HepG2 (cell line): ENCODE data around the gene RPA1. TPM values are rescaled to one million over a fixed set of nuclear protein-coding genes. Genes with fewer than 3 reads are reported as not detected.

ENCODE experiments used
- ATF2 ChIP-seq: sonication (generic); formaldehyde crosslinking; IDR thresholded peaks from 2 replicates; pipeline ENCODE4 v1.4.0; 2020; ENCODE audit warnings: missing genetic modification reagents
- ATF7-NPFF ChIP-seq: sonication (generic); formaldehyde crosslinking; IDR thresholded peaks from 2 replicates; pipeline ENCODE4 v1.8.1; 2023; ENCODE audit warnings: mild to moderate bottlenecking, low read depth, missing genetic modification reagents, moderate library complexity
- BORCS8-MEF2B ChIP-seq: sonication (generic); formaldehyde crosslinking; IDR thresholded peaks from 2 replicates; pipeline ENCODE4 v1.8.0; 2022; ENCODE audit warnings: mild to moderate bottlenecking, missing genetic modification reagents
- CEBPB ChIP-seq: IDR thresholded peaks from 2 replicates; pipeline ENCODE4 v1.6.1; 2011; ENCODE audit warnings: low read depth, low read length, improper control_type of control experiment, borderline replicate concordance
- EP300 ChIP-seq, 3 experiments: sonication (generic) in 1 of 3; formaldehyde crosslinking in 1 of 3; IDR thresholded peaks; 2 replicates each; pipeline versions ENCODE4 v1.5.1 to v1.6.1; 2011 to 2020; ENCODE audit warnings: low read depth in 2 of 3, low read length in 2 of 3, borderline replicate concordance in 1 of 3, improper control_type of control experiment in 1 of 3, mild to moderate bottlenecking in 1 of 3, missing genetic modification reagents in 1 of 3, moderate library complexity in 1 of 3
- ESRRA ChIP-seq: sonication (generic); formaldehyde crosslinking; IDR thresholded peaks from 2 replicates; pipeline ENCODE4 v1.5.1; 2020; ENCODE audit warnings: mild to moderate bottlenecking, low read depth, missing genetic modification reagents
- FOXJ3 ChIP-seq: sonication (generic); formaldehyde crosslinking; IDR thresholded peaks from 2 replicates; pipeline ENCODE4 v1.4.0; 2020; ENCODE audit warnings: missing genetic modification reagents, mild to moderate bottlenecking, borderline replicate concordance
- GATAD2A ChIP-seq: IDR thresholded peaks from 2 replicates; pipeline ENCODE4 v1.6.1; 2016
- IRF2 ChIP-seq: IDR thresholded peaks from 2 replicates; pipeline ENCODE4 v1.6.1; 2018; ENCODE audit warnings: missing genetic modification reagents, missing compliant biosample characterization
- IRF9 ChIP-seq: sonication (generic); formaldehyde crosslinking; IDR thresholded peaks from 2 replicates; pipeline ENCODE4 v1.8.0; 2022; ENCODE audit warnings: missing genetic modification reagents, mild to moderate bottlenecking, borderline replicate concordance
- NR2F1 ChIP-seq, 2 experiments: fragments of 450-650 bp in 1 of 2; formaldehyde crosslinking in 1 of 2; IDR thresholded peaks; 2 replicates each; pipeline versions ENCODE4 v1.5.0 to v1.6.1; 2016 to 2020; ENCODE audit warnings: mild to moderate bottlenecking in 1 of 2, missing compliant biosample characterization in 1 of 2, missing genetic modification reagents in 1 of 2, moderate library complexity in 1 of 2
- RAD51 ChIP-seq: fragments of 450-650 bp; IDR thresholded peaks from 2 replicates; pipeline ENCODE4 v1.6.1; 2016; ENCODE audit warnings: borderline replicate concordance
- RARA ChIP-seq: IDR thresholded peaks from 2 replicates; pipeline ENCODE4 v1.6.1; 2016; ENCODE audit warnings: missing genetic modification reagents, missing compliant biosample characterization
- RXRA ChIP-seq: sonication (generic); formaldehyde crosslinking; IDR thresholded peaks from 2 replicates; pipeline ENCODE4 v1.5.1; 2020; ENCODE audit warnings: missing genetic modification reagents
- RXRB ChIP-seq: IDR thresholded peaks from 2 replicates; pipeline ENCODE4 v1.6.1; 2016; ENCODE audit warnings: borderline replicate concordance, missing genetic modification reagents, missing compliant biosample characterization
- SPEN ChIP-seq: sonication (generic); formaldehyde crosslinking; IDR thresholded peaks from 2 replicates; pipeline ENCODE4 v1.5.1; 2020; ENCODE audit warnings: low read depth, mild to moderate bottlenecking, missing genetic modification reagents
- TRIM24 ChIP-seq: sonication (generic); formaldehyde crosslinking; IDR thresholded peaks from 2 replicates; pipeline ENCODE4 v1.8.0; 2022; ENCODE audit warnings: mild to moderate bottlenecking, missing genetic modification reagents
- XRCC5 ChIP-seq: fragments of 200-400 bp; formaldehyde crosslinking; optimal IDR thresholded peaks from 2 replicates; pipeline ENCODE3; 2017; ENCODE audit warnings: mild to moderate bottlenecking, low read length
- ZNF281 ChIP-seq: sonication (generic); formaldehyde crosslinking; IDR thresholded peaks from 2 replicates; pipeline ENCODE4 v1.4.0; 2020; ENCODE audit warnings: missing genetic modification reagents, borderline replicate concordance
- ZNF317 ChIP-seq: sonication (generic); formaldehyde crosslinking; IDR thresholded peaks from 2 replicates; pipeline ENCODE4 v1.5.0; 2020; ENCODE audit warnings: mild to moderate bottlenecking, missing genetic modification reagents
- ZNF615 ChIP-seq: sonication (generic); formaldehyde crosslinking; IDR thresholded peaks from 2 replicates; pipeline ENCODE4 v1.5.0; 2020; ENCODE audit warnings: mild to moderate bottlenecking, missing genetic modification reagents, borderline replicate concordance
- ZNF703 ChIP-seq: sonication (generic); formaldehyde crosslinking; IDR thresholded peaks from 2 replicates; pipeline ENCODE4 v1.5.1; 2020; ENCODE audit warnings: missing genetic modification reagents, mild to moderate bottlenecking, moderate library complexity, borderline replicate concordance
- ZNF709 ChIP-seq: sonication (generic); formaldehyde crosslinking; IDR thresholded peaks from 2 replicates; pipeline ENCODE4 v1.5.0; 2020; ENCODE audit warnings: mild to moderate bottlenecking, missing genetic modification reagents
- ZNF772 ChIP-seq: sonication (generic); formaldehyde crosslinking; IDR thresholded peaks from 2 replicates; pipeline ENCODE4 v1.5.0; 2020; ENCODE audit warnings: mild to moderate bottlenecking, missing genetic modification reagents
- polyA plus RNA-seq, 8 experiments: library from polyadenylated mRNA; depleted of rRNA in 3 of 8; stranded (reverse) in 7 of 8; unstranded in 1 of 8; fragments of >200 nt; fragmentation: Illumina TruSeq in 4 of 8; extraction: Trizol in 4 of 8; gene quantifications; 2 replicates each; pipeline versions ENCODE4 v1.2.1 to v1.2.3, GENCODE V29; 2011 to 2016; ENCODE audit warnings: low read depth in 4 of 8, missing spikeins in 1 of 8, mixed read lengths in 1 of 8; ENCODE audit not compliant: insufficient read depth in 1 of 8
- total RNA-seq, 5 experiments: library from RNA; depleted of rRNA; stranded (reverse); fragments of >200 nt; fragmentation: Illumina TruSeq; extraction: Trizol; gene quantifications; 2 replicates each; pipeline ENCODE4 v1.2.3, GENCODE V29; 2016; ENCODE audit warnings: low read depth in 1 of 5
- TF ChIP-seq, protein P1 (sequence below): sonication (generic); formaldehyde crosslinking; IDR thresholded peaks from 2 replicates; pipeline ENCODE4 v1.4.0; 2020; ENCODE audit warnings: missing genetic modification reagents, low read depth, mild to moderate bottlenecking, borderline replicate concordance

Gene RPA1
- total and polyA plus RNA-seq, 2 of the 13 experiments (the other 11 are each of a cell fraction or from before 2014, with no cell fraction given) = 13.9 to 37.6 TPM

GRCh38 chr17:1909985-1910384 is 80.2 kb downstream of the RPA1 start (continued):
- TF ChIP-seq IRF9 (CRISPR knock-in tag) (no peak), ZNF703 (CRISPR knock-in tag) (no peak), RXRA (CRISPR knock-in tag) (peak; percentile 78; the same call in 1 of the 2 replicates), NR2F1 (CRISPR knock-in tag; IDR thresholded peaks at IDR 0.05) (0 out of 4 replicates have a peak, but pooled peaks have one; percentile 18 to 32), IRF2 (CRISPR knock-in tag) (no peak), ZNF709 (CRISPR knock-in tag) (no peak), XRCC5 (peak; percentile 17), GATAD2A (CRISPR knock-in tag) (peak; percentile 78), ATF2 (0 out of 2 replicates have a peak, but pooled peaks have one; percentile 46), RXRB (CRISPR knock-in tag) (peak; percentile 74), ZNF281 (CRISPR knock-in tag) (peak; percentile 31; the same call in 1 of the 2 replicates), ESRRA (0 out of 2 replicates have a peak, but pooled peaks have one; percentile 52), CEBPB (peak; percentile 56; the same call in 1 of the 2 replicates), ATF7-NPFF (CRISPR knock-in tag) (no peak), ZNF615 (no peak), RARA (CRISPR knock-in tag) (peak; percentile 48; the same call in 1 of the 2 replicates), ZNF772 (no peak), EP300 (IDR thresholded peaks at IDR 0.05; ENCODE audit: low read depth in 2 of 2, low read length in 2 of 2) (peak in 1 of 2 experiments; percentile 62; a peak in 1 of 4 replicates), EP300 (CRISPR knock-in tag; IDR thresholded peaks at IDR 0.05; ENCODE audit: borderline replicate concordance) (no peak), RAD51 (no peak), FOXJ3 (peak; percentile 58; the same call in 1 of the 2 replicates), SPEN (no peak), ZNF317 (CRISPR knock-in tag) (no peak), TRIM24 (CRISPR knock-in tag) (no peak), BORCS8-MEF2B (CRISPR knock-in tag) (no peak)
- TF ChIP-seq, protein P1, sequence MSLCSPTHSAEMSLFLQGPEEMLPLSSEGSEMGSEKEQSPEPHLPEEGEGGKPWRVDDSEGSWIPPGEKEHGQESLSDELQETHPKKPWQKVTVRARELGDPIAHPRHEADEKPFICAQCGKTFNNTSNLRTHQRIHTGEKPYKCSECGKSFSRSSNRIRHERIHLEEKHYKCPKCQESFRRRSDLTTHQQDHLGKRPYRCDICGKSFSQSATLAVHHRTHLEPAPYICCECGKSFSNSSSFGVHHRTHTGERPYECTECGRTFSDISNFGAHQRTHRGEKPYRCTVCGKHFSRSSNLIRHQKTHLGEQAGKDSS = no peak
